NCI-H1417 treated with DMSO at 0.1 percent for 48 hours (cell line): ENCODE results near the gene AOX1.
"Not testable (repeated sequence)": the region's sequence is repeated elsewhere in the genome, so short reads cannot be mapped to it uniquely, and the experiment has no call there.

Experiments
- DNase-seq: peaks from one replicate; lab custom pipeline; 2025; lab: John Stamatoyannopoulos, UW

Gene AOX1

DNA sequence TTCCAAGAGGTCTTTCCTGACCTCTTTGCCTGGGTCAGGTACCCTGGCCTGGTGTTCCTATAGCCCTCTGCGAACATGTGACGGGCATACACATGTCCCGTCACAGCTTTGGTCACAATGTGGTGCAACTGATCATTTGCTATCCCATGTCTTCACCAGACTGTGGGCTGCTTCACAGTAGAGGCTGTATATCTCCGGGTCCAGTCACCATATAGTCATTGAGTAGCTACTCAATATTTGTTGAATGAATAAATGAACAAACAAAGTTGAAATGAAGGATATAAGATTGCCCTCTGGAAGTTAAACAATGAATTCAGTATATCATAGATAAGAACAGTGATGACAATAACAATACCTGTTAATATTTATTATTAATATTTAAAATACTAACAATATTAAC lies 16.8 kb downstream of the AOX1 start:
- no peak for DNase-seq

DNA sequence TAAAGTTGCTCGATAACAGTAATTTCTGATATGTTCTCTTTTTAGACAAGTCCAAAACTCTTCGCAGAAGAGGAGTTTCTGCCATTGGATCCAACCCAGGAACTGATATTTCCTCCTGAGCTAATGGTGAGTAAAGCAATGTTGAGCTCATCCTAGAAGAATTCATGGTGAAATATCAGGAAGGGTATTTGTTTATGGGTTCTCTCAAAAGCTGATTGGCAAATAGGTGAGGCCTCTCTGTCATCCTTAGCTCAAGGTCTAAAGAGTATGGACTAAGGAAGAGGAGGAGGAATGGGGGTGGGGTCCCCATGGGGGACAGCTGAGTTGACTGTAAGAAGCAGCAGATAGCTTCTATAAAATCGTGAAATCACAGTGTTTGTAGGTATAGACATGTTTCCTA lies 18.2 kb downstream of the AOX1 start:
- no peak for DNase-seq

GRCh38 chr2:200604571-200605255 lies 18.9 kb downstream of the AOX1 start:
- no peak for DNase-seq

DNA sequence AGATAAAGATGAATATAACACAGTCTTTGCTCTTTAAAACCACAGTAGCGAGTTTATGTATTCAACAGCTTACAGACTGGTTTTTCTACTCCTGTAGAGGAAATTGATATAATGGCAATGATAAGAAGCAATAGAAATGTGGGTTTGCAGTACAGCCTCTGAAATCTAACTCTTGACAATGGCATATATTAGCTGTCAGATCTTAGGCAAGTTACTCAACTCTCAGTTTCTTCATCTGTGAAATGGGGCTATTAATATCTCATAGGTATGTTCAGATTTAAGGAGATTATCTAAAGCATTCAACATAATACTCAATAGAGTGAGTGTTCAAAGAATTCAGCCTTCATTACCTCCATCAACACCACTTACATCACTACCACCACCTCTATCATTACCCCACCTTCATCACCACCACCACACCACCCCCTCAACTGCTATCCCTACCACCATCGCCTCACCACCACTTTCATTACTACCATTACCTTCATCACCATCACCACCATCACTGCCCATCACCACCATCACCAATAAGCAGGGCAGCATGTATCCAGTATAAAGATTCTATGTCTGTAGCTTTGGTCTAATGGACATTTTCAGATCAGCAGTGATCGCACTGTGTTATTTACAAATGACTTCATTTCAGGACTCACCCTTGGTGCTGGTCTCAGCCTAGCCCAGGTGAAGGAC lies 22.7 kb downstream of the AOX1 start:
- no peak for DNase-seq

GRCh38 chr2:200609028-200609614 lies 23.3 kb downstream of the AOX1 start:
- no peak for DNase-seq

DNA sequence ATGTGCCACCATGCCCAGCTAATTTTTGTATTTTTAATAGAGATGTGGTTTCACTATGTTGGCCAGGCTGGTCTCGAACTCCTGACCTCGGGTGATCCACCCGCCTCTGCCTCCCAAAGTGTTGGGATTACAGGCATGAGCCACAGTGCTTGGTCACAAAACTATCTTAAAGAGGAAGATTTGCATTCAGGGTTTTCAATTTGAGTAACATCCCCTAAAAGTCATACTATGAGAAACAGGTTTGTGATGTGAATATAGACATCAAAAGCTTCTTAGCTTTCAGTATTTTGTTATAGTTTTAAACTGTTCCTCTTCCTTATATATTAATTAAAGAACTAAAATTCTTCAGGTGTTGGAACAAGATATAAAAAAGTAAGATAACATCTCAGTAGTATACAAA lies 24.4 kb downstream of the AOX1 start:
- not testable (repeated sequence) for DNase-seq

- DNase-seq = no peak
Observed at GRCh38 chr2:200613692-200614091, 27.9 kb downstream of the AOX1 start.

GRCh38 chr2:200614249-200614648 lies 28.4 kb downstream of the AOX1 start:
- no peak for DNase-seq

DNA sequence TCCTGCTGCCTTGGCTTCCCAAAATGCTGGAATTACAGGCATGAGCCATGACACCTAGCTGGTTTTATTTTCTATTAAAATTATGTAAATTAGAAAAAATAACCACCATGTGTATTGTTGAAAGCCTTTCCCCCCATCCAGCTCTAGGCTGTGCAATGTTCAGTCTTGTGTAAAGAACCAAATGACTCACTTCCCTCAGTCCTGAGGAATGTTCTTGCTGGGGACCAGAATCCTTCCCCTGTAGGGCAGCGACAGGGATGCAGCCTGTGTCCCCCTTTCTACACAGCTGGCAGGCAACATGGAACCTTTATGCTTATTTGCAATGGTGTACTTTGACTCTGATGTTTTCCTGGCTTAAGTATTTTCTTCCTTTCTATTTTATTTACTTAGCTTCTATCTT lies 29.4 kb downstream of the AOX1 start:
- no peak for DNase-seq

- DNase-seq = no peak
Observed at GRCh38 chr2:200616193-200616592, 30.4 kb downstream of the AOX1 start.

- no peak for DNase-seq
Observed at GRCh38 chr2:200616656-200617055, 30.8 kb downstream of the AOX1 start.

DNA sequence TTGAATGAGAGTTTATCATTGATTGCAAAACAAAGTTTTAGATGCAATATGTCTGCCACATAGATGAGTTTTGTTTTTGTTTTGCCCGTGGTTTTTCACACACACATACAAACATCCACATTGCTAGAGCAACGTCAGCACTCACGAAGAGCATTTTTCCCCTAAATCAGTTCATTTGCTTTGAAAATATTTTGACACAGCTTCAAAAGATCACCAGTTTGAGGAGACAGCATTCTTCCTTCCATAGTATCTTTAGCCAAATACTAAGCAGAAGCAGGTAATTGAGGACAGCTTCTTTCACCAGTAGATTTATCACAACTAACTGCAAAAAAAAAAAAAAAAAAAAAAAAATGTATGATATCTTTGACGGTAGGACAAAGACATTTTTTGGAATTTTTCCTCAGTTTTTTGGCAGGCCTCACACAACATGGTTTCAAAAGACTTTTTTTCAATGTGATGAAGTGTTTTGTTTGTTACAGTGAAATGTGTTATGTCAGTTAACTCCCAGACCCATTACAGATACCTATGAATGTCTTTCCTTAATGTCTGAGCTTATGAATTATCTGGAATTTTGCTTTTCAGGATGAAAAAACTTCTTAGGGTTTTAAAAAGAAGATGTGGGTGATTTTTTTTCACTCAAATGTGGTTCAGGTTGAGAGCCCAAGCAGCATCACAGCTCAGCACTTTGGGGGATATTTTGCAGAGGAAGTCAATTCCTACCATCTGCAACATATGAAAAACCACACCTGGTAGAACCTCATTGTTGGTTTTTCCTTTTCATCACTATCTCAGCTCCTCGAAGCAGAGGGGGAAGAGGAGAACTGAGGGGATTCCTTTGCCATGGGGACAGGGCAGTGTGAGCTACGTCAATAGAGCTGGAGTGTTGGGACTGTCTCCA lies 31.6 kb downstream of the AOX1 start:
- DNase-seq = no peak

DNA sequence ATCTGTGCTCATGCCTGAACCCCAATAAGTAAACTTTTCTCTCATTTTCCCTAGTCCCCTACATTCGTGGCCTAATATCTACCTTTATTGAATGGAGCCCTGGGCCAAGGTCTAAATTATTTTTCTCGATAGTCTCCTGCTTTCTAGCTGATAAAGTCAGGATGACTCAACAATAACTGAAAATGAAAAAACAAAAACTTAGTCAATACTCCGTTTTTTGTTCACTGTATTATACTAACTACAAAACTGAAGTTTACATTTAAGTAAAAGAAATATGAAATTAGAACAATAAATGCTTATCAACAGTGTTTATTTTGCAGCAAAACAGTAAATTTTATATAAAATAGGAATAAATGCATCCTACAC lies 32.2 kb downstream of the AOX1 start:
- DNase-seq = no peak

DNA sequence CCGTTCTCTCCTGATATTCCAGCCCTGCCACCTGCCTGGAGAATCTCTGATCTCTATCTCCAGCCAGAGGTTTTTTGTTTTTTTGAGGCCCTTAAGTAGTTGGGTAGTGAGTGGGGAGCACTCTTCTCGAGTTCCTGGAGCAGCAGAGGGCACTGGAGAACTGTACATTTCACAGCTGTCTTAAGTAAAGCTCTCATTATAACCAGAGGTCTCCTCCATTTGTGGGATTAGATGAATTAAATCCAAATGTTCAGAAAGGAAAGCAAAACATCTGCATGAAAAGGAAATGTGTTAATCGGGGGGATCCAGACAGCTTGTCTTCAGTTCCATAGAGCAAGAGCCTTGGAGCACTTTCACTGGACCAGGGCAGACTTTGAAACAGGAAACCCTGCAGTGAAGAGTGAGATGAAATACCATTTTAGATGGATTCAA lies 32.8 kb downstream of the AOX1 start:
- no peak for DNase-seq

DNA sequence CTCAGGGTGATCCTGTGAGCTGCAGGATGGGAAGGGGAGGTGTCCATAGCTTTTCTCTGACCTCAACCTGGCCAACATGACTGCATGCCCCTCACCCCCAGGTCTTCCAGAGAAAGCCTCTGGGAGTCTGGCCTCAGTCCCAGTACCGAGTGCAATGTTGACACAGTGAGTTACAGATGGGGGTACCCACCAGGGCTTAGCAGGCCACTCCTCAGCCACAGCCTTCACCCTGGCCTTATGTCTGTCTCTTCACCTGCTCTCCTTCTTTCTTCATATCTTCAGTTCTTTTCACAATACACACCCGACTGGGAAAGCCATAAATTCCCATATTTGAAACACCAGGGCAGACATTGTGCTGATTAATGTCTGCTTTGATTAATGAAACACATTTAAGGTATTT lies 33.5 kb downstream of the AOX1 start:
- DNase-seq = no peak

DNA sequence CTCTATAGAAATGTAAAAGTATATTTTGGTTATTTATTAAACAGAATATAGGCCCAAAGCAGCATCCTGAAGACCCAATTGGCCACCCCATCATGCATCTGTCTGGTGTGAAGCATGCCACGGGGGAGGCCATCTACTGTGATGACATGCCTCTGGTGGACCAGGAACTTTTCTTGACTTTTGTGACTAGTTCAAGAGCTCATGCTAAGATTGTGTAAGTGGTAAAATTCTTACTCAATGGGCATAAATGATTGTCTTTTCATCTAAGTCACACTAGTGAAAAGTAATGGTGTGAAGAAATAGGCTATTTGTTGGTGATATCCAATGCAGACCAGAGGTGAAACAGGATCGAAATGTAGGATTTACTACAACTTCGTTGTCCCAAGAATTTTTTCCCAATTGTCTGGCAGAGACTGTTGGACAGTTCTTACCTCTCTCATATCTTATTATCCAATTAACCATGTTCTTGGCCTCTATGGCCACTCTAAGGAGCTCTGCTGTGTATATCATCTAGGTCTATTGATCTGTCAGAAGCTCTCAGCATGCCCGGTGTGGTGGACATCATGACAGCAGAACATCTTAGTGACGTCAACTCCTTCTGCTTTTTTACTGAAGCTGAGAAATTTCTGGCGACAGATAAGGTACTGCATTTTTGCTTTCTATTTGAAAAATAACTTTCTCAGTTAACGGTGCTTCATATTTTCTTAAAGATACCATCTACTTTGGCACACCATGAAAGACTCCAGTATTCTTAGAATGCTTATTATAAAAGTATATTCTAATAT lies 35.0 kb downstream of the AOX1 start:
- DNase-seq = no peak

- no peak for DNase-seq
Observed at GRCh38 chr2:200622106-200622505, 36.3 kb downstream of the AOX1 start.

- no peak for DNase-seq
Observed at GRCh38 chr2:200624026-200624425, 38.2 kb downstream of the AOX1 start.

- no peak for DNase-seq
Observed at GRCh38 chr2:200624658-200625057, 38.8 kb downstream of the AOX1 start.

GRCh38 chr2:200625282-200625681 lies 39.5 kb downstream of the AOX1 start:
- DNase-seq = no peak

- no peak for DNase-seq
Observed at GRCh38 chr2:200625958-200626363, 40.1 kb downstream of the AOX1 start.
